Activated naive CD8-positive, alpha-beta T cell (primary cell): Measurements from ENCODE around the gene CASKIN2.

Experiments
- H3K27ac Mint-ChIP-seq: one replicate; pipeline ENCODE4 v1.8.0; 2021; ENCODE audit warnings: mixed read lengths
- H3K27me3 Mint-ChIP-seq: one replicate; pipeline ENCODE4 v1.8.0; 2021; ENCODE audit warnings: mixed read lengths
- H3K36me3 Mint-ChIP-seq: one replicate; pipeline ENCODE4 v1.8.0; 2021; ENCODE audit warnings: mixed read lengths
- H3K4me1 Mint-ChIP-seq: one replicate; pipeline ENCODE4 v1.8.0; 2021; ENCODE audit warnings: low read depth, mixed read lengths
- H3K4me3 Mint-ChIP-seq: one replicate; pipeline ENCODE4 v1.8.0; 2021; ENCODE audit warnings: mild to moderate bottlenecking, mixed read lengths
- H3K9me3 Mint-ChIP-seq: one replicate; pipeline ENCODE4 v1.8.0; 2021; ENCODE audit warnings: low read depth, mixed read lengths

CASKIN2 gene

DNA sequence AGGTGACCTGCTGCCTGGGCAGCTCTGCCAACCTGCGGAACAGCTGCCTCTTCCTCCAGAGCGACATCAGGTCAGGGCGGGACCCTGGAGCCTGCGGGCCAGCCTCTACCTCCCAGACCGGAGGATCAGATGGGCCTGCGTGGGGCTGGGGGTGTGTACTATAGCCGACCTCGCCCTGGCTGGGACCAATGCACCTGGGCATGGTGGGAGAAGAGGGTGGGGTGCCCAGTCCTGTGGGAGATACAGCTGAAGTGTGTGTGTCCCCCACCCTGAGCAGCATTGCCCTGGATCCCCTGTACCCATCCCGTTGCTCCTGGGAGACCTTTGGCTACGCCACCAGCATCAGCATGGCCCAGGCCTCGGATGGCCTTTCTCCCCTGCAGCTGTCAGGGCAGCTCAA, 19.3 kb downstream of the CASKIN2 start:
- Mint-ChIP-seq H3K27me3 (no peaks in the 10 kb centered on the region), H3K36me3 (no peaks in the 10 kb centered on the region), H3K27ac (no peak overlapping the region), H3K4me3 (no peak overlapping the region), H3K9me3 (no peaks in the 10 kb centered on the region), H3K4me1 (peaks cover 7% of the 10 kb centered on the region)

DNA sequence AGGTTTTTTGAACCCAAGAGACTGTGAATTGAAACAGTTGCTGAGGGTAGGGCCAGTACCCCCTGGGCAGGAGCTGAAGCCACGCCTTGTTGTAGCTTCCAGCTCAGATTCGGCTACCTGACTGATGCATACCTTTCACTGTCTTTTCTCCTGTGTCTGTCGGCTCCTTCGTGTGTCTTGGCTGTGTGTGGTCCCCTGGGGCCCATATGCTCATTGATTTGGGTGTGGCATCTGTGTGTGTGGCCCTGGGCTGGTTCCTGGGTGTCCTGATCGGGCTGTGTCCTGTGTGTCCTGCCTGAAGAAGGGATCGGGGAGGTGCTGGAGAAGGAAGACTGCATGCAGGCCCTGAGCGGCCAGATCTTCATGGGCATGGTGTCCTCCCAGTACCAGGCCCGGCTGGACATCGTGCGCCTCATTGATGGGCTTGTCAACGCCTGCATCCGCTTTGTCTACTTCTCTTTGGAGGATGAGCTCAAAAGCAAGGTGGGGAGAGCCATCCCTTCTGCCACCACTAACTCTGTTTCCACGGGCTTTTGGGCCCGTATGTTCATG, 20.9 kb downstream of the CASKIN2 start:
- Mint-ChIP-seq H3K27me3 (no peaks in the 10 kb centered on the region), H3K36me3 (no peaks in the 10 kb centered on the region), H3K9me3 (no peaks in the 10 kb centered on the region), H3K4me1 (peaks cover 7% of the 10 kb centered on the region), H3K4me3 (no peak overlapping the region), H3K27ac (no peak overlapping the region)

DNA sequence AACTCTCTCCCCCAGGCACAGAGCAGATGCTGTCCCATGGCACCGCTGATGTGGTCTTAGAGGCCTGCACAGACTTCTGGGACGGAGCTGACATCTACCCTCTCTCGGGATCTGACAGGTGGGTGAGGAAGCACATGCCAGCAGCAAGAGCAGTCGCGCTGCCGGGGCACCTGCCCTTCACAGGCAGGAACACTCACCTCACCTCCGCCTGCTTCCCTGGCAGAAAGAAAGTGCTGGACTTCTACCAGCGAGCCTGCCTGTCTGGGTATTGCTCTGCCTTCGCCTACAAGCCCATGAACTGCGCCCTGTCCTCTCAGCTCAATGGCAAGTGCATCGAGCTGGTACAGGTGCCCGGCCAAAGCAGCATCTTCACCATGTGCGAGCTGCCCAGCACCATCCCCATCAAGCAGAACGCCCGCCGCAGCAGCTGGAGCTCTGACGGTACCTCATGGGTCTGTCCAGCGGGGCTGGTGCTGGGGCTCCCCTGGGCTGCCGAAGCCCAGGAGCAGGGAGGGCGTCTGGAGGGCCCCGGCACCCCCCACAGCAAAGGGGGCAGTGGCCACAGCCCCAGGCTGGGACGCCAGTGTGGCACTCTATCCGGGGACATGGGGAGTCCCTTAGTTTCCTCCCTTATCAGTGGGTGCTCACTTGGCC, 21.7 kb downstream of the CASKIN2 start:
- Mint-ChIP-seq H3K4me1 (peaks cover 11% of the 10 kb centered on the region), H3K4me3 (no peak overlapping the region), H3K27ac (no peak overlapping the region), H3K9me3 (no peaks in the 10 kb centered on the region), H3K36me3 (no peaks in the 10 kb centered on the region), H3K27me3 (no peaks in the 10 kb centered on the region)

DNA sequence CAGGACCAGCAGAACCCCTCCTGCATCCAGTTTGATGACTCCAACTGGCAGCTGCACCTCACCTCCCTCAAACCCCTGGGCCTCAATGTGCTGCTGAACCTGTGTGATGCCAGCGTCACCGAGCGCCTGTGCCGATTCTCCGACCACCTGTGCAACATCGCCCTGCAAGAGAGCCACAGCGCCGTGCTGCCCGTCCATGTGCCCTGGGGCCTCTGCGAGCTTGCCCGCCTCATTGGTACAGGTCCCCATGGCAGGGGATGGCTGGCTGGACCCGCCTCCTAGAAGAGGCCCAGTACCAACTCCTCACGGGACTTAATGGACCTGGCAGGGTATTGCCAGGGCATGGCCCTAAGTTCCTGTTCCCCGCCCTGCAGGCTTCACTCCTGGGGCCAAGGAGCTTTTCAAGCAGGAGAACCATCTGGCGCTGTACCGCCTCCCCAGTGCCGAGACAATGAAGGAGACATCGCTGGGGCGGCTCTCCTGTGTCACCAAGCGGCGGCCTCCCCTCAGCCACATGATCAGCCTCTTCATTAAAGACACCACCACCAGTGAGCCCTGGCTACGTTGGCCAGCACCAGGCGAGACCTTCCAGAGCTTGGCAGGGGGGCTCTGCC, 22.7 kb downstream of the CASKIN2 start:
- no peak overlapping the region for H3K27ac Mint-ChIP-seq
- no peaks in the 10 kb centered on the region for H3K9me3 Mint-ChIP-seq
- H3K27me3 Mint-ChIP-seq: no peaks in the 10 kb centered on the region
- peaks cover 11% of the 10 kb centered on the region for H3K4me1 Mint-ChIP-seq
- H3K36me3 Mint-ChIP-seq: no peaks in the 10 kb centered on the region
- no peak overlapping the region for H3K4me3 Mint-ChIP-seq

DNA sequence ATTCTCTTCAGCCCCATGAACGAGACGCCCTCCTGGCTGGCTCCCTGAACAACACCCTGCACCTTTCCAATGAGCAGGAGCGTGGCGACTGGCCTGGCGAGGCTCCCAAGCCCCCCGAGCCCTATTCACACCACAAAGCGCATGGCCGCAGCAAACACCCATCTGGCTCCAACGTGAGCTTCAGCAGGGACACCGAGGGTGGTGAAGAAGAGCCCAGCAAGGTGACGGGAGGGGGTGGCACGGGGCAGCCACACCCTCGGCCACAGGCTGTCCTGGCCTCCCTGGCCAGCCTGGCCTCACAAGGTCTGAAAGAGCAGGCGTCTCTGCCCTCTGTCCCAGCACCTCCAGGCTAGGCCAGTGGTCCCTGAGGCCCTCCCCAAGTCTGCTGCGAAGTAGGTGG, 23.7 kb downstream of the CASKIN2 start:
- H3K9me3 Mint-ChIP-seq: no peaks in the 10 kb centered on the region
- H3K36me3 Mint-ChIP-seq: peaks cover under 1% of the 10 kb centered on the region
- H3K4me1 Mint-ChIP-seq: peaks cover 19% of the 10 kb centered on the region
- no peak overlapping the region for H3K4me3 Mint-ChIP-seq
- H3K27me3 Mint-ChIP-seq: no peaks in the 10 kb centered on the region
- H3K27ac Mint-ChIP-seq: no peak overlapping the region

DNA sequence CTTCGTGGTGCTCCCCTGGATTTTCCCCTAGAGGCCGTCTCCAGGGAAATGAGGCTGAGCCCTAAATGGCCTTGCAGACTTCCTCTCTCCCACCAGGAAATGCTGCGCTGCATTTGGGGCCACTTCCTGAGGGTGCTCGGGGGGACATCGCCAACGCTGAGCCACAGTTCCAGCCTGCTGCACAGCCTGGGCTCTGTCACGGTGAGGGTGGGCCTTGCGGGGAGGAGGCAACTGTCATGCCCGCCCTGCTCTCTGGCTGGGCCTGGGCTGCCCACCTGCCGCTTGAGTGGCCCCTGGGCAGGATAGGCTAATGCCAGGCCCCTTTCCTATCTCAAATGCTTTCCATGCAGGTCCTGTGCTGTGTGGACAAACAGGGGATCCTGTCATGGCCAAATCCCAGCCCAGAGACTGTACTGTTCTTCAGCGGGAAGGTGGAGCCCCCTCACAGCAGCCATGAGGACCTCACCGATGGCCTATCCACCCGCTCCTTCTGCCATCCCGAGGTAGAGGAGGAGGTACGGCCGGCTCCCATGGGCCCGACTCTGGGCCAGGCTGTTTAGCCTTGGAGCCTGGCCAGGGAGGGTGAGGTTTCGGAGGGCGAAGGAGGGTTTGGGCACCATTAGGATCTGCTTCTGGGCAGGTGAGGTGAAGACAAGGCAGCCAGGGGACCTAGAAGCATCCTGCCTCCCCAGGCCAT, 24.2 kb downstream of the CASKIN2 start:
- peaks cover 24% of the 10 kb centered on the region for H3K4me1 Mint-ChIP-seq
- no peaks in the 10 kb centered on the region for H3K27me3 Mint-ChIP-seq
- H3K27ac Mint-ChIP-seq: no peak overlapping the region
- peaks cover 4% of the 10 kb centered on the region for H3K36me3 Mint-ChIP-seq
- H3K4me3 Mint-ChIP-seq: no peak overlapping the region
- H3K9me3 Mint-ChIP-seq: no peaks in the 10 kb centered on the region

DNA sequence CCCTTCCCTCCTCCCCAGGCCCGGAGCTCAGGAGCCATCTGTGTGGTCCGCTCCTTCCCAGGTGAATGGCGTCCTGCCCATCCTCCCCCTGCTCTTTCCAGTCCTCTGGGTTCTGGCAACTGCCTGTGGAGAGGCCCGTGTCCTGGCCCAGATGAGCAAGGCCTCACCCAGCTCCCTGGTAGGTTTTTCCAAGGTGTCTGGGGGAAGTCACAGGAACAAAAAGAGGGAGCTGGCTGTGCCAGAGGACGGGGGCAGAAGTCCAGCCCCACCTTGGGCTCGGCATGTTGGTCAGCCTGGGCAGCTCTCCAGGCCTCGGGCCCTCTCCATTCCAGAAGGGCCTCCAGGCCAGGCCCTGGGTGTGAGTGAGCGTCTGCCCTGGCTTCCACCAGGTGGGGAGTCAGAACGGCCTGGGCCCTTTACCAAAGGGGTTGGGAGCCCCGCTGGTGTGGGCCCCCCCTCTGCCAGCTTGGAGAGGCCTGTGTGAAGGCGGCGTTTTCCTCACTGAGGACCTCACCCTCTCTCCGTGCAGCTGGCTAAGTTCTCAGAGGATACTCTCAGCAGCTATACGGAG, 25.1 kb downstream of the CASKIN2 start:
- H3K4me3 Mint-ChIP-seq: no peak overlapping the region
- peaks cover 4% of the 10 kb centered on the region for H3K36me3 Mint-ChIP-seq
- H3K27me3 Mint-ChIP-seq: no peaks in the 10 kb centered on the region
- no peaks in the 10 kb centered on the region for H3K9me3 Mint-ChIP-seq
- no peak overlapping the region for H3K27ac Mint-ChIP-seq
- H3K4me1 Mint-ChIP-seq: peaks cover 24% of the 10 kb centered on the region

DNA sequence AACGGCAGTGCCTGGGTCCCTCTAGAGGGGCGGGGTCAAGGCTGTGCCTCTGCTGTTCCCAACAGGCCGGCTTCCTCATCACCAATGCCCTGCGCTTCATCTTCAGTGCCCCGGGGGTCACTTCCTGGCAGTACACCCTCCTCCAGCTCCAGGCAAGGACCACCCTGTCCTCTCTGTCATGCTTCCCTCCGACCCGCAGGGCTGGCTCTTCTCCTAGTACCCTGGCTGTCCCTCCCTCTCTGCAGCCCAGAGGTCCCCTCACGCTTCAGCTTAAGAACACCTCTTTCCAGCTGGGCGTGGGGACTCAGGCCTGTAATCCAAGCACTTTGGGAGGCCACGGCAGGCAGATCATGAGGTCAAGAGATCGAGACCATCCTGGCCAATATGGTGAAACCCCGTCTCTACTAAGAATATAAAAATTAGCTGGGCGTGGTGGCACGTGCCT, 25.8 kb downstream of the CASKIN2 start:
- peaks cover 27% of the 10 kb centered on the region for H3K4me1 Mint-ChIP-seq
- H3K36me3 Mint-ChIP-seq: peaks cover 4% of the 10 kb centered on the region
- H3K4me3 Mint-ChIP-seq: no peak overlapping the region
- peak overlapping the region; percentile 22 for H3K27ac Mint-ChIP-seq
- no peaks in the 10 kb centered on the region for H3K27me3 Mint-ChIP-seq
- H3K9me3 Mint-ChIP-seq: no peaks in the 10 kb centered on the region

DNA sequence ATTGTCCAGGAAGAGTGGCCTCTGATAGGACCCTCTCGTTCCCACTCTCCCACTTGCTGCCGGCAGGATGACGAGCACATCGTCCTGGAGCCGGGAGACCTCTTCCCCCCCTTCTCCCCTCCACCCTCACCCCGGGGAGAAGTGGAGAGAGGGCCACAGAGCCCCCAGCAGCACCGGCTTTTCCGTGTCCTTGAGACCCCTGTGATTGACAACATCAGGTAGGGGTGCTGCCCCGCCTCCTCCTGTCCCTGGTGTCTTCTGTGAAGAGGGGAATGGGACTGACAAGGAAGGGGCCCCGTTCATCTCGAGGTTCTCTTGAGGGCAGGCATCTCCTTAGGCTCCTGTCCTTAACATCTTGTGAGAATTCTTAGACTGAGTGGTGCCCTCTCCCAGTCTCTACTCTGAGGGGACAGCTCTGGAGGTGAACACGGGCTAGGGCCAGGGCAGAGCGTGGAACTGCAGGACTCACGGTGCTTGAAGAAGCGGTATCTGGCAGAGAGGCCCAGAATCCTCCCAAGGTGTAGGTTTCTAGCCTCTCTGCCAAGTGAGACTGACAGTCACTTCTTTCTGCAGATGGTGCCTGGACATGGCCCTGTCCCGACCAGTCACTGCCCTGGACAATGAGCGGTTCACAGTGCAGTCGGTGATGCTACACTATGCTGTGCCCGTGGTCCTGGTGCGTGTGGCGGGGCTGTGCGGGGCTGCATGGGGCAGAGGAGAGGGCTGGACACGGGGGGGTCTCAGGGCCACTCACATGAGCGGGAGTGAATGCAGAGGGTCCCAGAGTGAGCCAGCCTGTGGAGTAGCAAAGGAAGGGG, 26.4 kb downstream of the CASKIN2 start:
- H3K36me3 Mint-ChIP-seq: peaks cover 4% of the 10 kb centered on the region
- H3K27me3 Mint-ChIP-seq: no peaks in the 10 kb centered on the region
- peaks cover 27% of the 10 kb centered on the region for H3K4me1 Mint-ChIP-seq
- H3K27ac Mint-ChIP-seq: no peak overlapping the region
- H3K4me3 Mint-ChIP-seq: no peak overlapping the region
- no peaks in the 10 kb centered on the region for H3K9me3 Mint-ChIP-seq

DNA sequence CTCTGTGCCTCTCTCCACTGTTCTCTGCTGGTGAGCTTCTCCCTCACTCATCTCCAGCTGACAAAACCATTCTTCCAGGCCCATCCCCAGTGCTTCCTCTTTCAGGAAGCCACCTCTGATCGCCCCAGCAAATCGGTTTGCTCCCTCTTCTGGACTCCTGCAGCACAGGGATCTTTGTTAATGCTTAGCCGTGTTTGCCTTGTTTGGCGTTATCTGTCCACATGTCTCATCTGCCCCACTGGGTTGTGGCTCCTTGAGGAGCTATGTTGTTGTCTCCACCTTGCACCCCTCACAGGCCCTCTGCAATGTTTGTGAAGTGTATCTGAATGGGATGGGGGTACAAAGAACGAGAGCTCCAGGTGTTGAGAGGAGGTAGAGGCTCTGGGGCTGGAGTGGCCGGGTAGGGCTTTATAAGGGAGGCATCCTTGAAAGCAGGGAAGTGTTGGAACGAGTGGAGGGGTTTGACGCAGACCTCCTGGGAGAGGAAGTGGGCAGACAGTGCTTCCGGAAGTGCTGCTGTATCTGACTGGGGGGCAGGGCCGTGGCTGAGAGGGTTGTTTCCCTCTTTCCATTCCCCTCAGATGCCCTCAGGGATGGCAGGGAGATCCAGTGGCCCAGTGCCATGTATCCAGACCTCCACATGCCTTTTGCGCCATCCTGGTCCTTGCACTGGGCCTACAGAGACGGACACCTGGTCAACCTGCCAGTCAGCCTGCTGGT, 27.8 kb downstream of the CASKIN2 start:
- Mint-ChIP-seq H3K9me3 (no peaks in the 10 kb centered on the region), H3K27ac (peak overlapping the region; percentile 97), H3K27me3 (no peaks in the 10 kb centered on the region), H3K36me3 (peaks cover 4% of the 10 kb centered on the region), H3K4me1 (peaks cover 27% of the 10 kb centered on the region), H3K4me3 (peak overlapping the region; percentile 74)

DNA sequence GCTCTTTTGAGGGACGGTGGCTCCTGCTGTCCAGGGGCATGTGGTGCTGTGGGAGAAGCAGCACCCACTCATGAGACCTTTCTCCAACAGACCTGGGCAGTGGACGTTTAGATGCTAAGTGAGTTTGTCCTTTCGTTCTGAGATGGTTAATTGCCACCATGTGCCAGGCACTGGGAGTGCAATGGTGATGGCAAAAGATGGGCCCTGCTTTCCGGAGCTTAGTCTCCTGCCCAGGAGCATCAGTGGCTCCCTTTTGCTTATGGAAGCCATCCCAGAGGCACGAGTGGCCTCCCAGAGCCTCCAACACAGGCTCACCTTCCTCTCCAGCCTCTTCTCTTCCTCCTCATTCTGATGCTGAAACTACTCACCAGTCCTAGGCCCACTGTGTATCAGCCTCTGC, 28.4 kb downstream of the CASKIN2 start:
- Mint-ChIP-seq H3K4me3 (peak overlapping the region; percentile 74), H3K27me3 (no peaks in the 10 kb centered on the region), H3K9me3 (no peaks in the 10 kb centered on the region), H3K4me1 (peaks cover 27% of the 10 kb centered on the region), H3K27ac (peak overlapping the region; percentile 97), H3K36me3 (peaks cover 4% of the 10 kb centered on the region)

DNA sequence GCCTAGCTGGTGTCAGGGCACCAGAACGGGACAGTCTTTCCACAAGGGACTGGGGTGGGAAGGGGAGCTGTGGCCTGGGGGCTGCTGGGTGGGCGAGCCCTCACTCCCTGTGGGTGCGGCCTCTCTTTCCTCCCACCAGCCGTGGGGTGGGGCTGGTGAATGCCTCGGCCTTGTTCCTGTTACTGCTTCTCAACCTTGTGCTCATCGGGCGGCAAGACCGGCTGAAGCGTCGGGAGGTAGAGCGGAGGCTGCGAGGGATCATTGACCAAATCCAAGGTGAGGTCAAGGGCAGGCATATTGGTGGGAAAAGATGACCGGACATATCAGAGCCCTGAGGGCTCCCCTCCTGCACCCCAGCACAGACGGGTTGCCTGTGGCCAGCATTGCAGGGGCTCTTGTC, 29.2 kb downstream of the CASKIN2 start:
- Mint-ChIP-seq H3K27me3 (no peaks in the 10 kb centered on the region), H3K4me1 (peaks cover 27% of the 10 kb centered on the region), H3K4me3 (peak overlapping the region; percentile 31), H3K36me3 (peaks cover 4% of the 10 kb centered on the region), H3K9me3 (no peaks in the 10 kb centered on the region), H3K27ac (peak overlapping the region; percentile 97)

DNA sequence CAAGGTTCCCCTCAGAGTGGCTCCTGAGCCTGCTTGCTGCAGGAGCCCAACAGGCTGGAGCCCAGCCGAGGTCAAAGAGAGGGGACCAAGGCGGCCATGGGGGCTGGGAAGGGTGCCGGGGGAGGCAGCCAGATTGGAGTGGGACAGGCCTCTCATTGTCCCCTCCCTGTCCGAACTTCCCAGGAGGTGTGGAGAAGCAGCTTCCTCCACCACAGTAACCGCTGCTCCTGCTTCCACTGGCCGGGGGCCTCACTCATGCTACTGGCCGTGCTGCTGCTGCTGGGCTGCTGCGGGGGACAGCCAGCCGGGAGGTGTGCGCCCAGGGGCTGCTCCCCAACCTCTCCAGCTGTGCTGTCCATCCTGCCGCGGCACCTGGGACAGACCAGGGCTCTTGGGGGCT, 29.6 kb downstream of the CASKIN2 start:
- H3K9me3 Mint-ChIP-seq: no peaks in the 10 kb centered on the region
- peaks cover 27% of the 10 kb centered on the region for H3K4me1 Mint-ChIP-seq
- no peak overlapping the region for H3K27ac Mint-ChIP-seq
- no peaks in the 10 kb centered on the region for H3K27me3 Mint-ChIP-seq
- H3K36me3 Mint-ChIP-seq: peaks cover 4% of the 10 kb centered on the region
- no peak overlapping the region for H3K4me3 Mint-ChIP-seq
